MM.1S (cell line): Measurements from ENCODE around the gene DNER.

ENCODE experiments used
- DNase-seq: peaks from one replicate; pipeline ENCODE4 v3.0.0-alpha.2; 2015
- H2AFZ ChIP-seq: fragments of 300-600 bp; sonication (generic); 2 replicates; pipeline ENCODE4 v1.6.0; 2016; ENCODE audit warnings: antibody characterized with exemption, low read length
- H3F3A ChIP-seq: fragments of 300-600 bp; sonication (generic); 2 replicates; pipeline ENCODE4 v1.6.1; 2016; ENCODE audit warnings: mild to moderate bottlenecking, antibody characterized with exemption, low read length, moderate library complexity, mixed read lengths; ENCODE audit not compliant: insufficient read depth
- H3K27ac ChIP-seq: fragments of 300-600 bp; sonication (generic); 2 replicates; pipeline ENCODE4 v1.5.1; 2016; ENCODE audit warnings: mild to moderate bottlenecking, low read length
- H3K27me3 ChIP-seq: fragments of 300-600 bp; sonication (generic); replicated peaks from 2 replicates; pipeline ENCODE4 v1.6.0; 2016; ENCODE audit warnings: low read length; ENCODE audit not compliant: insufficient read depth
- H3K36me3 ChIP-seq: fragments of 300-600 bp; sonication (generic); replicated peaks from 2 replicates; pipeline ENCODE4 v1.6.1; 2016; ENCODE audit warnings: mild to moderate bottlenecking, low read length, mixed read lengths; ENCODE audit not compliant: insufficient read depth
- H3K4me1 ChIP-seq: fragments of 300-600 bp; sonication (generic); 2 replicates; pipeline ENCODE4 v1.6.1; 2016; ENCODE audit warnings: low read length, mixed read lengths
- H3K4me2 ChIP-seq: fragments of 300-600 bp; sonication (generic); 2 replicates; pipeline ENCODE4 v1.6.0; 2016; ENCODE audit warnings: low read depth, low read length
- H3K4me3 ChIP-seq: fragments of 300-600 bp; sonication (generic); 2 replicates; pipeline ENCODE4 v1.5.1; 2016; ENCODE audit warnings: low read length, mixed read lengths
- H3K79me2 ChIP-seq: fragments of 300-600 bp; sonication (generic); 2 replicates; pipeline ENCODE4 v1.6.1; 2016; ENCODE audit warnings: mixed run types, low read length, mixed read lengths
- H3K9ac ChIP-seq: fragments of 300-600 bp; sonication (generic); 2 replicates; pipeline ENCODE4 v1.6.1; 2016; ENCODE audit warnings: low read length, mixed read lengths
- H3K9me2 ChIP-seq: fragments of 300-600 bp; sonication (generic); replicated peaks from 2 replicates; pipeline ENCODE4 v1.6.1; 2016; ENCODE audit warnings: mild to moderate bottlenecking, low read length, mixed read lengths; ENCODE audit not compliant: insufficient read depth
- H3K9me3 ChIP-seq: fragments of 300-600 bp; sonication (generic); replicated peaks from 2 replicates; pipeline ENCODE4 v1.6.1; 2016; ENCODE audit warnings: mild to moderate bottlenecking, low read length, mixed read lengths; ENCODE audit not compliant: insufficient read depth
- H4K20me1 ChIP-seq: fragments of 300-600 bp; sonication (generic); 2 replicates; pipeline ENCODE4 v1.6.1; 2016; ENCODE audit warnings: mild to moderate bottlenecking, low read length, moderate library complexity, mixed read lengths; ENCODE audit not compliant: insufficient read depth
- CTCF ChIP-seq: fragments of 300-600 bp; sonication (generic); IDR thresholded peaks from 2 replicates; pipeline ENCODE4 v1.5.1; 2016; ENCODE audit warnings: antibody characterized with exemption, low read length, mixed read lengths
- EZH2 ChIP-seq: fragments of 300-600 bp; sonication (generic); optimal IDR thresholded peaks from 2 replicates; pipeline ENCODE3; 2017; ENCODE audit warnings: low read depth, mild to moderate bottlenecking, antibody characterized with exemption, low read length, mixed read lengths
- EZH2phosphoT487 ChIP-seq: fragments of 300-600 bp; sonication (generic); IDR thresholded peaks from 2 replicates; pipeline ENCODE4 v1.6.1; 2018; ENCODE audit warnings: antibody characterized with exemption, low read length

The DNER gene

GRCh38 chr2:229641676-229642075 lies 72.7 kb downstream of the DNER start:
- Histone ChIP-seq H3K36me3 (no peaks in the 10 kb centered on the region), H3K27me3 (no peaks in the 10 kb centered on the region), H4K20me1 (no peaks in the 10 kb centered on the region), H3K4me2 (no peak overlapping the region), H2AFZ (no peak overlapping the region), H3K9me2 (no peaks in the 10 kb centered on the region), H3K9ac (no peak overlapping the region), H3K79me2 (no peaks in the 10 kb centered on the region), H3K4me3 (no peak overlapping the region), H3K27ac (no peak overlapping the region), H3K9me3 (no peaks in the 10 kb centered on the region), H3K4me1 (no peaks in the 10 kb centered on the region), H3F3A (no peaks in the 10 kb centered on the region)
- TF ChIP-seq EZH2 (no peak), EZH2phosphoT487 (no peak), CTCF (no peak)
- DNase-seq = no peak

- Histone ChIP-seq H3K4me2 (no peak overlapping the region), H3K4me1 (no peaks in the 10 kb centered on the region), H3F3A (no peaks in the 10 kb centered on the region), H3K9me2 (no peaks in the 10 kb centered on the region), H3K27me3 (no peaks in the 10 kb centered on the region), H3K9ac (no peak overlapping the region), H4K20me1 (no peaks in the 10 kb centered on the region), H2AFZ (no peak overlapping the region), H3K36me3 (no peaks in the 10 kb centered on the region), H3K27ac (no peak overlapping the region), H3K79me2 (no peaks in the 10 kb centered on the region), H3K4me3 (no peak overlapping the region), H3K9me3 (no peaks in the 10 kb centered on the region)
- DNase-seq = no peak
- no peak for TF ChIP-seq EZH2phosphoT487
- no peak for TF ChIP-seq EZH2
- TF ChIP-seq CTCF = no peak
These were observed 73.7 kb downstream of the DNER start for GRCh38 chr2:229640636-229641035.

- Histone ChIP-seq H3K36me3 (no peaks in the 10 kb centered on the region), H3K9me2 (no peaks in the 10 kb centered on the region), H3K79me2 (no peaks in the 10 kb centered on the region), H4K20me1 (no peaks in the 10 kb centered on the region), H3K4me3 (no peak overlapping the region), H2AFZ (no peak overlapping the region), H3K9me3 (no peaks in the 10 kb centered on the region), H3K27ac (no peak overlapping the region), H3F3A (no peaks in the 10 kb centered on the region), H3K27me3 (no peaks in the 10 kb centered on the region), H3K4me2 (no peak overlapping the region), H3K4me1 (no peaks in the 10 kb centered on the region), H3K9ac (no peak overlapping the region)
- TF ChIP-seq EZH2phosphoT487 = no peak
- TF ChIP-seq CTCF = no peak
- no peak for TF ChIP-seq EZH2
- DNase-seq = no peak
These were observed 77.8 kb downstream of the DNER start for GRCh38 chr2:229636571-229636970.

- H3F3A ChIP-seq = no peaks in the 10 kb centered on the region
- H3K36me3 ChIP-seq = no peaks in the 10 kb centered on the region
- DNase-seq = no peak
- no peaks in the 10 kb centered on the region for H3K79me2 ChIP-seq
- H3K4me2 ChIP-seq = no peak overlapping the region
- H3K4me1 ChIP-seq = no peaks in the 10 kb centered on the region
- H4K20me1 ChIP-seq = no peaks in the 10 kb centered on the region
- H3K4me3 ChIP-seq = no peak overlapping the region
- H3K27me3 ChIP-seq = no peaks in the 10 kb centered on the region
- H3K9ac ChIP-seq = no peak overlapping the region
- TF ChIP-seq EZH2phosphoT487 (no peak), EZH2 (no peak), CTCF (no peak)
- H3K9me2 ChIP-seq = no peaks in the 10 kb centered on the region
- no peak overlapping the region for H3K27ac ChIP-seq
- H3K9me3 ChIP-seq = no peaks in the 10 kb centered on the region
- no peak overlapping the region for H2AFZ ChIP-seq
These were observed 79.0 kb downstream of the DNER start for GRCh38 chr2:229635371-229635680.
